SK-N-SH (cell line): Measurements from ENCODE around the gene TARBP1.

Experiments used
- FOXJ3 ChIP-seq: sonication (generic); formaldehyde crosslinking; IDR thresholded peaks from 2 replicates; pipeline ENCODE4 v1.5.1; 2020; ENCODE audit warnings: mild to moderate bottlenecking, missing genetic modification reagents
- FOXM1 ChIP-seq: IDR thresholded peaks from 2 replicates; pipeline ENCODE4 v1.4.0; 2012; ENCODE audit warnings: low read depth, mild to moderate bottlenecking
- JUND ChIP-seq: IDR thresholded peaks from 2 replicates; pipeline ENCODE4 v1.4.0; 2012
- MXI1 ChIP-seq: IDR thresholded peaks from 2 replicates; pipeline ENCODE4 v1.6.1; 2012; ENCODE audit warnings: mild to moderate bottlenecking, low read depth, low read length, improper control_type of control experiment
- POLR2AphosphoS5 ChIP-seq: IDR thresholded peaks from 2 replicates; pipeline ENCODE4 v1.6.1; 2012; ENCODE audit warnings: low read depth, low read length
- RAD21 ChIP-seq: IDR thresholded peaks from 2 replicates; pipeline ENCODE4 v1.6.1; 2012; ENCODE audit warnings: mild to moderate bottlenecking, low read length
- SMC3 ChIP-seq: IDR thresholded peaks from 2 replicates; pipeline ENCODE4 v1.6.1; 2012; ENCODE audit warnings: low read depth, low read length, improper control_type of control experiment
- TAF1 ChIP-seq: IDR thresholded peaks from 2 replicates; pipeline ENCODE4 v1.6.1; 2012; ENCODE audit warnings: low read depth, mild to moderate bottlenecking, low read length, moderate library complexity, borderline replicate concordance
- TF ChIP-seq, protein P1 (sequence below): fragments of 200-600 bp; sonication (generic); IDR thresholded peaks from 2 replicates; pipeline ENCODE4 v1.6.1; 2017; ENCODE audit warnings: antibody characterized with exemption, mild to moderate bottlenecking, moderate library complexity
- TF ChIP-seq, protein P2 (sequence below): fragments of 150-350 bp; IDR thresholded peaks from 2 replicates; pipeline ENCODE4 v1.6.1; 2017; ENCODE audit warnings: antibody characterized with exemption, low read length, low read depth, borderline replicate concordance
- TF ChIP-seq, protein P3 (sequence below): IDR thresholded peaks from 2 replicates; pipeline ENCODE4 v1.4.0; 2012; ENCODE audit warnings: low read depth, borderline replicate concordance
- TF ChIP-seq, protein P4 (sequence below): IDR thresholded peaks from 2 replicates; pipeline ENCODE4; 2012

DNA sequence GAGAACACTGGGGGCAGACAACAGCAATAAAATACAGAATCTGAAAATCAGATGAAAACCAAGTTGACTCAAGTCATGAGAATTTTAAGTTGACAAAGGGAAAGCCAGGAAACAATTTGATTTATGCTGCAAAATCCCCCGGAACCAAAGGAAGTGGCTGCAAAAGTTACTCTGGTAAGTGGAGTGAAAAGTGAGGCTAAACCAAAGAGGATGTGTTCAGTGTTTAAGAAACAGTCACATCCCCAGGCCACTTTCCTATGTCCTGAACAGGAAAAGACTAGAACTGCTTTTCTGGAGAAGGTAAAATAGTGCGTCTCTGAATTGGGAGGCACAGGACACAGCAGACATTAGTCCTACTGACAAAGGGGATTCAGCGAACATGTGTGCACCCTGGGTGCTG lies 5.9 kb downstream of the TARBP1 start:
- TF ChIP-seq RAD21 (no peak), SMC3 (no peak), POLR2AphosphoS5 (no peak), TAF1 (no peak), JUND (no peak), FOXM1 (no peak), MXI1 (no peak), FOXJ3 (CRISPR knock-in tag) (no peak)
- TF ChIP-seq, protein P1, sequence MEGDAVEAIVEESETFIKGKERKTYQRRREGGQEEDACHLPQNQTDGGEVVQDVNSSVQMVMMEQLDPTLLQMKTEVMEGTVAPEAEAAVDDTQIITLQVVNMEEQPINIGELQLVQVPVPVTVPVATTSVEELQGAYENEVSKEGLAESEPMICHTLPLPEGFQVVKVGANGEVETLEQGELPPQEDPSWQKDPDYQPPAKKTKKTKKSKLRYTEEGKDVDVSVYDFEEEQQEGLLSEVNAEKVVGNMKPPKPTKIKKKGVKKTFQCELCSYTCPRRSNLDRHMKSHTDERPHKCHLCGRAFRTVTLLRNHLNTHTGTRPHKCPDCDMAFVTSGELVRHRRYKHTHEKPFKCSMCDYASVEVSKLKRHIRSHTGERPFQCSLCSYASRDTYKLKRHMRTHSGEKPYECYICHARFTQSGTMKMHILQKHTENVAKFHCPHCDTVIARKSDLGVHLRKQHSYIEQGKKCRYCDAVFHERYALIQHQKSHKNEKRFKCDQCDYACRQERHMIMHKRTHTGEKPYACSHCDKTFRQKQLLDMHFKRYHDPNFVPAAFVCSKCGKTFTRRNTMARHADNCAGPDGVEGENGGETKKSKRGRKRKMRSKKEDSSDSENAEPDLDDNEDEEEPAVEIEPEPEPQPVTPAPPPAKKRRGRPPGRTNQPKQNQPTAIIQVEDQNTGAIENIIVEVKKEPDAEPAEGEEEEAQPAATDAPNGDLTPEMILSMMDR: no peak
- TF ChIP-seq, protein P2, sequence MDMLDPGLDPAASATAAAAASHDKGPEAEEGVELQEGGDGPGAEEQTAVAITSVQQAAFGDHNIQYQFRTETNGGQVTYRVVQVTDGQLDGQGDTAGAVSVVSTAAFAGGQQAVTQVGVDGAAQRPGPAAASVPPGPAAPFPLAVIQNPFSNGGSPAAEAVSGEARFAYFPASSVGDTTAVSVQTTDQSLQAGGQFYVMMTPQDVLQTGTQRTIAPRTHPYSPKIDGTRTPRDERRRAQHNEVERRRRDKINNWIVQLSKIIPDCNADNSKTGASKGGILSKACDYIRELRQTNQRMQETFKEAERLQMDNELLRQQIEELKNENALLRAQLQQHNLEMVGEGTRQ: no peak
- TF ChIP-seq, protein P3, sequence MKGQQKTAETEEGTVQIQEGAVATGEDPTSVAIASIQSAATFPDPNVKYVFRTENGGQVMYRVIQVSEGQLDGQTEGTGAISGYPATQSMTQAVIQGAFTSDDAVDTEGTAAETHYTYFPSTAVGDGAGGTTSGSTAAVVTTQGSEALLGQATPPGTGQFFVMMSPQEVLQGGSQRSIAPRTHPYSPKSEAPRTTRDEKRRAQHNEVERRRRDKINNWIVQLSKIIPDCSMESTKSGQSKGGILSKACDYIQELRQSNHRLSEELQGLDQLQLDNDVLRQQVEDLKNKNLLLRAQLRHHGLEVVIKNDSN: no peak
- TF ChIP-seq, protein P4, sequence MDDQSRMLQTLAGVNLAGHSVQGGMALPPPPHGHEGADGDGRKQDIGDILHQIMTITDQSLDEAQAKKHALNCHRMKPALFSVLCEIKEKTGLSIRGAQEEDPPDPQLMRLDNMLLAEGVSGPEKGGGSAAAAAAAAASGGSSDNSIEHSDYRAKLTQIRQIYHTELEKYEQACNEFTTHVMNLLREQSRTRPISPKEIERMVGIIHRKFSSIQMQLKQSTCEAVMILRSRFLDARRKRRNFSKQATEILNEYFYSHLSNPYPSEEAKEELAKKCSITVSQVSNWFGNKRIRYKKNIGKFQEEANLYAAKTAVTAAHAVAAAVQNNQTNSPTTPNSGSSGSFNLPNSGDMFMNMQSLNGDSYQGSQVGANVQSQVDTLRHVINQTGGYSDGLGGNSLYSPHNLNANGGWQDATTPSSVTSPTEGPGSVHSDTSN: no peak; the same call in 1 of the 2 replicates
